ENCODE results near the gene STON1. TPM values are rescaled to one million over a fixed set of nuclear protein-coding genes. Genes with fewer than 3 reads are reported as not detected.

STON1 gene
- total RNA-seq, 1 donor from 2014 or later: 13.2 TPM

DNA sequence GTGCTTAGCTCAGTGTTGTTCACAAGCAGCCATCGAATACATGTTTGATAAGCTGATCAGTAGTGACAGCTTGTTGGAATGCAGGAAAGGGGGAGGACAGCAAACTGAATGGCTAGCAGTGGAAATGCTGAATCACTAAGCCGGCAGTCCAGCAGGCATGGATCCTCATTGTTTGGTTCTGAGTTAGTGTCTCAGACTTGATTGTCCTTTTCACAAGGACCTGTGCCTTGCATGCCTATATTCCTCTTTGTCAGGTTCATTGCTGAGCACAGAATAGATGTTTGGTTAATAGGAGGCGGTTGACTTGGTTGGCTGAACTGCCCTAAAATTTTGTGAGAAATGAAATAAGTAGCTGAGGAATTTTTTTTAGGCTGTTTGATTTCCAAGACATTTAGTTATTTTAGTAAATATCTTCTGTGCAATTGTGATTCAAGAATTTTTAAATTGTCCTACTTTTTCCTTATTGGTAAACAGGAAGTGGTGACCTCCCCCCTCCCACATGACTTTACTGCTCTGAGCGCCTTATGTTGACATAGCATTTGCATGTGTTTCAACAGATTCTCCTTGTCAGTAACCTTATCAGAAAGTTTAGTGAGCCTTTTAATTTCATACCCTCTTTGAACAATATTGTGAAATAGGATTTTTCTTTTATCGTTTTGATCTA lies 21.4 kb upstream of the STON1 start:
- peak overlapping the region; percentile 79 for H3K27ac Mint-ChIP-seq (ENCODE audit: unreplicated experiment)
- H3K9me3 Mint-ChIP-seq: no peaks in the 10 kb centered on the region

DNA sequence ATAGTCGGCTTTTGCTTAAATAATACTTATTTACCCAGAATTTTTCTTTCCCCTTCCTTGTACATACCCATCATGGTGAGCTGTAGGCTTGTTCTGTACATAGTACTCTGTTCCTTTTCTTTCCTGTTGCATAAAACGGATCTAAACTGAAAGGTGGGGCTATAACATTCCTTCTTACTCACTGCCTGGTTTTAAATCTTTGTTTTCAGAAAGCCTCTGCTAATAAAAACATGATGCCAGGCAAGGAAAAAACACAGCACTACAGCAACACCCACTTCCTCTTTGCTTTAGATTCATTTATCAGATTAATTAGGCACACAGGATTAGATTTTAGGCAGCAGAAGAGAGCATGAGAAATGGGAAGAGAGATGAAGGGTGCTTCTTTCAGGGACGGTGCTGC lies 19.6 kb upstream of the STON1 start:
- Mint-ChIP-seq H3K27ac (ENCODE audit: unreplicated experiment) (no peak overlapping the region), H3K4me3 (no peak overlapping the region), H3K36me3 (ENCODE audit: low read depth) (peaks cover 8% of the 10 kb centered on the region), H3K27me3 (ENCODE audit: low read depth) (no peaks in the 10 kb centered on the region), H3K4me1 (peaks cover 18% of the 10 kb centered on the region), H3K9me3 (no peaks in the 10 kb centered on the region)
- no peak for DNase-seq (ENCODE audit: low read depth, low spot score)
- TF ChIP-seq, protein P1, sequence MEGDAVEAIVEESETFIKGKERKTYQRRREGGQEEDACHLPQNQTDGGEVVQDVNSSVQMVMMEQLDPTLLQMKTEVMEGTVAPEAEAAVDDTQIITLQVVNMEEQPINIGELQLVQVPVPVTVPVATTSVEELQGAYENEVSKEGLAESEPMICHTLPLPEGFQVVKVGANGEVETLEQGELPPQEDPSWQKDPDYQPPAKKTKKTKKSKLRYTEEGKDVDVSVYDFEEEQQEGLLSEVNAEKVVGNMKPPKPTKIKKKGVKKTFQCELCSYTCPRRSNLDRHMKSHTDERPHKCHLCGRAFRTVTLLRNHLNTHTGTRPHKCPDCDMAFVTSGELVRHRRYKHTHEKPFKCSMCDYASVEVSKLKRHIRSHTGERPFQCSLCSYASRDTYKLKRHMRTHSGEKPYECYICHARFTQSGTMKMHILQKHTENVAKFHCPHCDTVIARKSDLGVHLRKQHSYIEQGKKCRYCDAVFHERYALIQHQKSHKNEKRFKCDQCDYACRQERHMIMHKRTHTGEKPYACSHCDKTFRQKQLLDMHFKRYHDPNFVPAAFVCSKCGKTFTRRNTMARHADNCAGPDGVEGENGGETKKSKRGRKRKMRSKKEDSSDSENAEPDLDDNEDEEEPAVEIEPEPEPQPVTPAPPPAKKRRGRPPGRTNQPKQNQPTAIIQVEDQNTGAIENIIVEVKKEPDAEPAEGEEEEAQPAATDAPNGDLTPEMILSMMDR (conservative IDR thresholded peaks at IDR 0.05): no peak

More for the DNA sequence above, 21.4 kb upstream of the STON1 start:
- Mint-ChIP-seq H3K4me3 (no peak overlapping the region), H3K27me3 (ENCODE audit: low read depth) (no peaks in the 10 kb centered on the region), H3K36me3 (ENCODE audit: low read depth) (peaks cover 5% of the 10 kb centered on the region), H3K4me1 (peaks cover 18% of the 10 kb centered on the region)
- no peak for DNase-seq (ENCODE audit: low read depth, low spot score)
- TF ChIP-seq, protein P1 (conservative IDR thresholded peaks at IDR 0.05): no peak

DNA sequence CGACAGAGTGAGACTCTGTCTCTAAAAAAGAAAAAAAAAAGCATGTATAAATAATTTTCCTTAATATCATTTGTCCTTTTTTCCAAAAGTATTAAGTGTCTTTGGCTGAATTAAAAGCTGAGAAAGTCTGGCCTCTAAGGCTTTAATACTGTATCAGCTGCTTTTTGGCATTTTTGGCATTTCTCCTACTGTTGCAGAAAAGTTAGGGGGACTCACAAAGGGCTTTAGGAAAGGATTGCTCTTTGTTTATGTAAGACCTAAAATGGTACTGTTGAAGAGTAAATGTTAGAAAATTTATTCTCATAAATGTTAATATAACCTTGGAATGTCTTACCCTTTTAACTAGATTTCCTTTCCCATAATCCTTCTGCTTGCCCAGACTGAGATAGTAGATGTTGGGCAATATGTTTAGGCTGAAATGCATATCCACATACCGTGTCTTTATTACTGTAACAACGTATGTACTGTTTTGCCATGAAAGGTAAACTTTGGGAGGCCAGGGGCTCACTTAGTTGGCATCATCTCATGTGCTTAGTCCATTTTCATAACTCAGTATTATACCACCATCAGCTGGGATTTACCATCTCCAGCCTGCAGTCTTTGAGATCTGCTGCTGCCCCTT lies 18.0 kb upstream of the STON1 start:
- Mint-ChIP-seq H3K4me3 (no peak overlapping the region), H3K4me1 (peaks cover 18% of the 10 kb centered on the region), H3K27ac (ENCODE audit: unreplicated experiment) (no peak overlapping the region), H3K27me3 (ENCODE audit: low read depth) (no peaks in the 10 kb centered on the region), H3K9me3 (no peaks in the 10 kb centered on the region), H3K36me3 (ENCODE audit: low read depth) (peaks cover 10% of the 10 kb centered on the region)
- DNase-seq (ENCODE audit: low read depth, low spot score): no peak
- TF ChIP-seq, protein P1 (conservative IDR thresholded peaks at IDR 0.05): no peak

DNA sequence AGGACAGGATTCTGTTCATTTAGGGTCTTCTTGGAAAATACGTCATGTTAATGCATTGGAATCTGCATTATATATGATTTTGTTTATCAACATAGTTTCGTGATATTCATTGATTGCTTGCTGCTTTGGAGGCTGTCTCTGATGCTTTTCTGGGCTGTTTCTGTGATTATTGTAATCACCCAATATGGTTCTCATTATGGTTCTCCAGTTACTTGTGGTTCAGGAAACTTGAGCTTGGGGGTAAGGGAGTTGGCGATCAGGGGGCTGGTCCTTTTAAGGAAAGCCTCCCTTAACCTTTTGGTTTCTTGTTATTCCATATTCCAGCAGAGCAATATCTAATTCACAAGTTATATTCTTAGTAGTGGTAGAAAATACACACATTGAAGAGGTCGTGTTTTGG lies 17.4 kb upstream of the STON1 start:
- H3K27me3 Mint-ChIP-seq (ENCODE audit: low read depth): no peaks in the 10 kb centered on the region
- DNase-seq (ENCODE audit: low read depth, low spot score): no peak
- H3K9me3 Mint-ChIP-seq: no peaks in the 10 kb centered on the region
- TF ChIP-seq, protein P1 (conservative IDR thresholded peaks at IDR 0.05): no peak
- H3K4me1 Mint-ChIP-seq: peaks cover 15% of the 10 kb centered on the region
- H3K27ac Mint-ChIP-seq (ENCODE audit: unreplicated experiment): no peak overlapping the region
- no peak overlapping the region for H3K4me3 Mint-ChIP-seq
- peaks cover 10% of the 10 kb centered on the region for H3K36me3 Mint-ChIP-seq (ENCODE audit: low read depth)

DNA sequence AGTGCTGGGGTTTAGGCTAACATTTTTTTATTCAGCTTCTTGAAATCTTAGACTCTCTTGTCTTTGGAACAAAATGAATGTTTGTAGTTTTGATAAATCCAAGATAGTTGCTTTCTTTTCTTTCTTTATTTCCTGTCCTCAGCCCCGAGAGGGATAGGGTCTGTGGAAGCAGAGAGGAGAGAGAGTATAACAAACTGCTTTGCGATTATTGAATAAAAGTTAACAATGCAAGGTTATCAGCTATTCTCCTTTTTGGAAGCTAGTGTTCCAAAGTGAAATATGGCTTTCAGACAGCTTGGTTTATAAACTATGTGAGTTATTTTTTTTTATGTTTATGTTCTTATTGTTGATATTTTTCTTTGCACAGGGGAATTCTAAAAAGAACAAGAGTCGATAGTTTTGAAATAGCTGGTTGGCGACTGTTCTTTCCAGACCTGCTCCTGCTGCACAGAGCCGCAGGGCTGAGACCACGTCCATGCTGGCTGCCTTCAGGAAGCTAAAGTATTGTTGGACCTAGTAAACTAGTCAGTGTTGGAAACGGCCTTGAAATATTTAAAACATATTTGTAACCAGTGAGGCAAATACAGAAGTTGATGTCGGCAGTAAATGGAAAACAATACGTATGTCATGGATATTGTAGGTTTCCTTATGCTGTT lies 15.5 kb upstream of the STON1 start:
- no peaks in the 10 kb centered on the region for H3K27me3 Mint-ChIP-seq (ENCODE audit: low read depth)
- peaks cover 12% of the 10 kb centered on the region for H3K36me3 Mint-ChIP-seq (ENCODE audit: low read depth)
- H3K4me1 Mint-ChIP-seq: no peaks in the 10 kb centered on the region
- TF ChIP-seq, protein P1 (conservative IDR thresholded peaks at IDR 0.05): no peak
- no peak for DNase-seq (ENCODE audit: low read depth, low spot score)
- no peaks in the 10 kb centered on the region for H3K9me3 Mint-ChIP-seq
- H3K4me3 Mint-ChIP-seq: no peak overlapping the region
- H3K27ac Mint-ChIP-seq (ENCODE audit: unreplicated experiment): no peak overlapping the region

Data from neural crest cell (in vitro differentiated cells).